ENCODE data around the gene ADAMTS3. TPM values are rescaled to one million over a fixed set of nuclear protein-coding genes. Genes with fewer than 3 reads are reported as not detected.
"Not testable (repeated sequence)": the region's sequence is repeated elsewhere in the genome, so short reads cannot be mapped to it uniquely, and the experiment has no call there.

ADAMTS3 gene
- total and polyA plus RNA-seq, 3 experiments from 2014 or later: not detected

- H3K36me3 ChIP-seq (ENCODE audit: insufficient read depth, low read length): no peaks in the 10 kb centered on the region
- H3K4me3 ChIP-seq (ENCODE audit: low read length): no peak overlapping the region
- CTCF ChIA-PET: no interaction called here
Measured at GRCh38 chr4:72432282-72432681, 136.7 kb downstream of the ADAMTS3 start.

GRCh38 chr4:72430988-72431387, 138.0 kb downstream of the ADAMTS3 start:
- H3K27ac Mint-ChIP-seq: no peak overlapping the region
- Histone ChIP-seq H3K4me1 (ENCODE audit: insufficient read depth, low read length) (no peaks in the 10 kb centered on the region), H3K27ac (ENCODE audit: low read depth, low read length) (no peak overlapping the region), H3K27me3 (ENCODE audit: insufficient read depth, low read length, poor library complexity, severe bottlenecking) (no peaks in the 10 kb centered on the region), H3K9me3 (ENCODE audit: low read length) (no peaks in the 10 kb centered on the region), H3K36me3 (ENCODE audit: insufficient read depth, low read length) (no peaks in the 10 kb centered on the region), H3K4me3 (ENCODE audit: low read length) (no peak overlapping the region)
- no peaks in the 10 kb centered on the region for H3K36me3 Mint-ChIP-seq
- H3K4me1 Mint-ChIP-seq: no peaks in the 10 kb centered on the region
- no peak overlapping the region for H3K4me3 Mint-ChIP-seq
- no peaks in the 10 kb centered on the region for H3K27me3 Mint-ChIP-seq
- ChIA-PET CTCF (no interaction called here), POLR2A (no interaction called here)
- peaks cover 0 to 6% (median 0%) of the 10 kb centered on the region in 5 donors for H3K9me3 Mint-ChIP-seq
- no peak for DNase-seq

More at GRCh38 chr4:72432282-72432681, 136.7 kb downstream of the ADAMTS3 start:
- Histone ChIP-seq H3K9me3 (ENCODE audit: low read length) (no peaks in the 10 kb centered on the region), H3K4me1 (ENCODE audit: insufficient read depth, low read length) (no peaks in the 10 kb centered on the region), H3K27ac (ENCODE audit: low read depth, low read length) (no peak overlapping the region), H3K27me3 (ENCODE audit: insufficient read depth, low read length, poor library complexity, severe bottlenecking) (no peaks in the 10 kb centered on the region)
- POLR2A ChIA-PET: no interaction called here
- Mint-ChIP-seq H3K4me3 (no peak overlapping the region), H3K27me3 (no peaks in the 10 kb centered on the region), H3K36me3 (no peaks in the 10 kb centered on the region), H3K27ac (no peak overlapping the region), H3K9me3 (peaks cover 0 to 6% (median 0%) of the 10 kb centered on the region in 5 donors), H3K4me1 (no peaks in the 10 kb centered on the region)
- no peak for DNase-seq

DNA sequence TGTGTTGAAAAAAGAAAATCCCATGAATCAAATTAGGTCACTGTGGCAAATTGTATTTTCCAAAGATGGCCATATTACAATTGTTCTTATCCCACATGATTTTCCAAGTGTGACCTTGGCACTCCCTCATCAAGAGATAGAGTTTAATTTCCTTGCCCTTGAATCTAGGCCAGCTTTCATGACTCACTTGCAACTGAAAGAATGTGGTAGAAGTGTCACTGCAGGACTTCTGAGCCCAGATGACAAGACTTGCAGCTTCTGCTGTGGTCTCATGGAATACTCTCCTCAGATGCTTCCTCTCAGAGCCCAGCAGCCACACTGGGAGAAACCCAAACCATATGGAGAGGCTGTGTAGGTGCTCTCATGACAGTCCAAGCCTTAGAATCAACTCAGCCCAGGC, 139.0 kb downstream of the ADAMTS3 start:
- no peak for DNase-seq
- Histone ChIP-seq H3K36me3 (ENCODE audit: insufficient read depth, low read length) (no peaks in the 10 kb centered on the region), H3K9me3 (ENCODE audit: low read length) (no peaks in the 10 kb centered on the region), H3K4me1 (ENCODE audit: insufficient read depth, low read length) (no peaks in the 10 kb centered on the region), H3K27ac (ENCODE audit: low read depth, low read length) (no peak overlapping the region), H3K27me3 (ENCODE audit: insufficient read depth, low read length, poor library complexity, severe bottlenecking) (no peaks in the 10 kb centered on the region), H3K4me3 (ENCODE audit: low read length) (no peak overlapping the region)
- Mint-ChIP-seq H3K36me3 (no peaks in the 10 kb centered on the region), H3K9me3 (peaks cover 0 to 6% (median 0%) of the 10 kb centered on the region in 5 donors), H3K27me3 (no peaks in the 10 kb centered on the region), H3K4me3 (no peak overlapping the region), H3K27ac (no peak overlapping the region), H3K4me1 (no peaks in the 10 kb centered on the region)
- ChIA-PET CTCF (no interaction called here), POLR2A (no interaction called here)

- CTCF ChIA-PET: no interaction called here
- no peaks in the 10 kb centered on the region for H3K4me1 Mint-ChIP-seq
- POLR2A ChIA-PET: no interaction called here
- no peaks in the 10 kb centered on the region for H3K4me1 ChIP-seq (ENCODE audit: insufficient read depth, low read length)
- H3K9me3 Mint-ChIP-seq: peaks cover 0 to 6% (median 0%) of the 10 kb centered on the region in 5 donors
- H3K9me3 ChIP-seq (ENCODE audit: low read length): no peaks in the 10 kb centered on the region
- H3K27me3 Mint-ChIP-seq: no peaks in the 10 kb centered on the region
- no peak overlapping the region for H3K27ac Mint-ChIP-seq
- DNase-seq: no peak
- no peaks in the 10 kb centered on the region for H3K36me3 ChIP-seq (ENCODE audit: insufficient read depth, low read length)
- H3K27ac ChIP-seq (ENCODE audit: low read depth, low read length): no peak overlapping the region
- no peak overlapping the region for H3K4me3 ChIP-seq (ENCODE audit: low read length)
- H3K36me3 Mint-ChIP-seq: no peaks in the 10 kb centered on the region
- no peaks in the 10 kb centered on the region for H3K27me3 ChIP-seq (ENCODE audit: insufficient read depth, low read length, poor library complexity, severe bottlenecking)
- no peak overlapping the region for H3K4me3 Mint-ChIP-seq
Measured at GRCh38 chr4:72429397-72429889, 139.6 kb downstream of the ADAMTS3 start.

- H3K27me3 ChIP-seq (ENCODE audit: insufficient read depth, low read length, poor library complexity, severe bottlenecking): no peaks in the 10 kb centered on the region
- no peaks in the 10 kb centered on the region for H3K9me3 ChIP-seq (ENCODE audit: low read length)
- no peaks in the 10 kb centered on the region for H3K27me3 Mint-ChIP-seq
- no peak overlapping the region for H3K27ac ChIP-seq (ENCODE audit: low read depth, low read length)
- no peak overlapping the region for H3K4me3 ChIP-seq (ENCODE audit: low read length)
- H3K4me1 ChIP-seq (ENCODE audit: insufficient read depth, low read length): no peaks in the 10 kb centered on the region
- H3K27ac Mint-ChIP-seq: no peak overlapping the region
- ChIA-PET CTCF (no interaction called here), POLR2A (no interaction called here)
- no peaks in the 10 kb centered on the region for H3K36me3 ChIP-seq (ENCODE audit: insufficient read depth, low read length)
- H3K4me3 Mint-ChIP-seq: no peak overlapping the region
- DNase-seq: no peak
- H3K36me3 Mint-ChIP-seq: no peaks in the 10 kb centered on the region
- H3K9me3 Mint-ChIP-seq: peaks cover 0 to 2% (median 0%) of the 10 kb centered on the region in 5 donors
- no peaks in the 10 kb centered on the region for H3K4me1 Mint-ChIP-seq
Measured at GRCh38 chr4:72427057-72427456, 142.0 kb downstream of the ADAMTS3 start.

DNA sequence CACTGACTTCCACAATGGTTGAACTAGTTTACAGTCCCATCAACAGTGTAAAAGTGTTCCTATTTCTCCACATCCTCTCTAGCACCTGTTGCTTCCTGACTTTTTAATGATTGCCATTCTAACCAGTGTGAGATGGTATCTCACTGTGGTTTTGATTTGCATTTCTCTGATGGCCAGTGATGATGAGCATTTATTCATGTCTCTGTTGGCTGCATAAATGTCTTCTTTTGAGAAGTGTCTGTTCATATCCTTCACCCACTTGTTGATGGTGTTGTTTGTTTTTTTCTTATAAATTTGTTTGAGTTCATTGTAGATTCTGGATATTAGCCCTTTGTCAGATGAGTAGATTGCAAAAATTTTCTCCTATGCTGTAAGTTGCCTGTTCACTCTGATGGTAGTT, 143.1 kb downstream of the ADAMTS3 start:
- CTCF ChIA-PET; H3K27me3 ChIP-seq (ENCODE audit: insufficient read depth, low read length, poor library complexity, severe bottlenecking): not testable (repeated sequence)

DNA sequence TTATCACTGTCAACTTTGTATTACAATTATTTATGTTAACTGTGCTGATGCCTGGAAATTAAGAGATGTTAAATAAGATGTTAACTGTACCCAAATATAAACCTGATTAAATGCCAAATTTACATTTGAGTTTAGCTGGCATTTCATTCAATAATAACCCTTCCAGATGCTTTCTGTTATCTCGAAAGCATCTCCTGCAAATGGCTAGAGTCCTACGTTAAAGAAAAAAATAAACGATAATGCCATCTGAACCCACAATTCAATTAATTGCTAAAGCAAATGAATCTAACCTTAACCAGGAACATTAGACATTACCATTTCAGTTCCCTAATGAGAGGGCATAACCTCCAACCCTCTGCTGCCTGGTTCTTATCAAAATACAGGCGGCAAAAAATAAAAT, 145.0 kb downstream of the ADAMTS3 start:
- Histone ChIP-seq H3K4me1 (ENCODE audit: insufficient read depth, low read length) (no peaks in the 10 kb centered on the region), H3K4me3 (ENCODE audit: low read length) (no peak overlapping the region), H3K27ac (ENCODE audit: low read depth, low read length) (no peak overlapping the region), H3K9me3 (ENCODE audit: low read length) (no peaks in the 10 kb centered on the region), H3K27me3 (ENCODE audit: insufficient read depth, low read length, poor library complexity, severe bottlenecking) (no peaks in the 10 kb centered on the region), H3K36me3 (ENCODE audit: insufficient read depth, low read length) (no peaks in the 10 kb centered on the region)
- ChIA-PET POLR2A (no interaction called here), CTCF (no interaction called here)
- Mint-ChIP-seq H3K4me1 (no peaks in the 10 kb centered on the region), H3K27me3 (no peaks in the 10 kb centered on the region), H3K9me3 (peaks cover 0 to 2% (median 0%) of the 10 kb centered on the region in 5 donors), H3K36me3 (no peaks in the 10 kb centered on the region), H3K4me3 (no peak overlapping the region), H3K27ac (no peak overlapping the region)
- DNase-seq: no peak

More for the DNA sequence above, 143.1 kb downstream of the ADAMTS3 start:
- H3K4me3 Mint-ChIP-seq; H3K36me3 ChIP-seq (ENCODE audit: insufficient read depth, low read length); H3K9me3 ChIP-seq (ENCODE audit: low read length); DNase-seq; H3K27ac ChIP-seq (ENCODE audit: low read depth, low read length); H3K36me3 Mint-ChIP-seq; H3K27me3 Mint-ChIP-seq; H3K4me1 ChIP-seq (ENCODE audit: insufficient read depth, low read length); H3K27ac Mint-ChIP-seq; H3K9me3 Mint-ChIP-seq; H3K4me1 Mint-ChIP-seq; H3K4me3 ChIP-seq (ENCODE audit: low read length); POLR2A ChIA-PET: not testable (repeated sequence)

DNA sequence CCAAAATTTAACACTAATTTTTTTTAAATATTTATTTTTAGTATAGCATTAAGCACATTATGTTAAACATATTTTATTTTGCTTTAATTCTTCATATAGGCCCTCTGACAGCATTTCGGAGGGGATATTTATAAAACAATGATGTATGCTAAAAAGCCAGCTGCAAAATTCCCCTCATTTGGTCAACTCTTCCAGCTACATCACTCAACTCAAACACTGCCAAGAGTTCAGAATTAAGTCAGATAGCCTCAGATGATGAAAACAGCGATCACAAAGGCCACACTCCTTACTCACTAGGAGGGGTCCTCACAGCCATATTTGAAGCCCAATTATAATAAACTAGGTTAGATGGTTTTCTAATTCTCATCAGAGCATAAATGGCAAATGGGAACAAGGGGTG, 146.6 kb downstream of the ADAMTS3 start:
- Histone ChIP-seq H3K9me3 (ENCODE audit: low read length) (no peaks in the 10 kb centered on the region), H3K27ac (ENCODE audit: low read depth, low read length) (no peak overlapping the region), H3K4me3 (ENCODE audit: low read length) (no peak overlapping the region), H3K27me3 (ENCODE audit: insufficient read depth, low read length, poor library complexity, severe bottlenecking) (no peaks in the 10 kb centered on the region), H3K4me1 (ENCODE audit: insufficient read depth, low read length) (no peaks in the 10 kb centered on the region), H3K36me3 (ENCODE audit: insufficient read depth, low read length) (no peaks in the 10 kb centered on the region)
- POLR2A ChIA-PET: no interaction called here
- Mint-ChIP-seq H3K4me1 (no peaks in the 10 kb centered on the region), H3K36me3 (no peaks in the 10 kb centered on the region), H3K27ac (no peak overlapping the region), H3K27me3 (no peaks in the 10 kb centered on the region), H3K4me3 (no peak overlapping the region), H3K9me3 (peaks cover 0 to 2% (median 0%) of the 10 kb centered on the region in 5 donors)
- CTCF ChIA-PET: no interaction called here
- DNase-seq: no peak

DNA sequence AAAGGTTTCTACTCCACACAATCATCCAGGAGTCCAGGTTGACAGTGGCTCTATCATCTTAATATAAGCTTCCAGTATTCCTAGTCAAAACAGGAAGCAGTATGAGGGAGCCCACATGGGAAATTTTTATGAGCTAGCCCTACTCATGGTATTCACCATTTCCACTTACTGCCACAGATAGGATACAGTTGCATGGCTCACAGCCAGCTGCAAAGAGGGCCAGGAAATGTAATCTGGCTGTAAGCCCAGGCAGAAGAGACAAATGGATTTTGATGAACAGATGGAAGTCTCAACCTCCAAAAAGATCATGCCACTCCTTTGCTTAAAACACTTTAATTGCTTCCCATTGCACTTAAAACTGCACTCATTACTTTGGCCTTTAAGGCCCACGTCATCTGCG, 150.6 kb downstream of the ADAMTS3 start:
- Histone ChIP-seq H3K36me3 (ENCODE audit: insufficient read depth, low read length) (no peaks in the 10 kb centered on the region), H3K9me3 (ENCODE audit: low read length) (no peaks in the 10 kb centered on the region), H3K27me3 (ENCODE audit: insufficient read depth, low read length, poor library complexity, severe bottlenecking) (no peaks in the 10 kb centered on the region), H3K4me1 (ENCODE audit: insufficient read depth, low read length) (no peaks in the 10 kb centered on the region), H3K27ac (ENCODE audit: low read depth, low read length) (no peak overlapping the region), H3K4me3 (ENCODE audit: low read length) (no peak overlapping the region)
- POLR2A ChIA-PET: no interaction called here
- Mint-ChIP-seq H3K9me3 (peaks cover 0 to 1% (median 0%) of the 10 kb centered on the region in 5 donors), H3K4me3 (no peak overlapping the region), H3K27ac (no peak overlapping the region), H3K27me3 (no peaks in the 10 kb centered on the region), H3K36me3 (peaks cover 0 to 2% (median 0%) of the 10 kb centered on the region in 3 donors), H3K4me1 (no peaks in the 10 kb centered on the region)
- CTCF ChIA-PET: no interaction called here
- DNase-seq: no peak

All from CD8-positive, alpha-beta memory T cell (primary cell).